C4-2B (cell line): ENCODE measurements around the gene PTK6.
"Not testable (repeated sequence)": the region's sequence is repeated elsewhere in the genome, so short reads cannot be mapped to it uniquely, and the experiment has no call there.

ENCODE experiments used
- H3K27ac ChIP-seq: fragments of 450-650 bp; 2 replicates; pipeline ENCODE4 v1.5.1; 2017
- ZFX ChIP-seq: fragments of 450-650 bp; IDR thresholded peaks from 2 replicates; pipeline ENCODE4 v1.6.1; 2017
- TF ChIP-seq, protein P1 (sequence below): fragments of 450-650 bp; conservative IDR thresholded peaks from 2 replicates; pipeline ENCODE4 v1.5.1; 2017; ENCODE audit warnings: mild to moderate bottlenecking

PTK6 gene

DNA sequence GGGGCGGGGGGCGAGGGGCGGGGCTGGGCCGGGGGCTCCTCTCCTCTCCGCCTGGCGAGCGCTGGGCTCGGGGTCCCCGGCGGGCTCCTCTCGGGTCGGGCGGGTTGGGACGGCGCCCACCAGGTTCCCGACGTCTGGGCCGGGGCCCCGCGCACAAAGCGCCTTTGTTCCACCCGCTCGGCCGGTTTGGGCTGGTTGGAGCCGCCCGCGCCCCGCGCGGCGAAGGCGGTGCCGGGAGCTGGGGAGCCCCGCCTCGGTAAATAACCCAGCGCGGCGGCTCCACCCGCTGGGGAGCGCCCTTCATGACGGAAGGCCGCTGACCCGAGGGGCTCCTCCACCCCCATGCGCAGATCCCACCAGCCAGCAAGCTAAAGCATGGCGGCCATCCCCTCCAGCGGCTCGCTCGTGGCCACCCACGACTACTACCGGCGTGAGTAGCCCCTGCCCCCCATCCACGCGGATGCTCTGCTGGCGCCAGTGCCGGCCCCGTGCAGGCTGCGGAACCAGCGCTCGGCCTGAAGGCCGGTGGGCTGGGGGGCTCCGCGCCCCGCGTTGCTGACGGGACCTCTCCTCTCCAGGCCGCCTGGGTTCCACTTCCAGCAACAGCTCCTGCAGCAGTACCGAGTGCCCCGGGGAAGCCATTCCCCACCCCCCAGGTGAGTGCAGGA lies 16.1 kb downstream of the PTK6 start:
- H3K27ac ChIP-seq, result peak overlapping the region; percentile 90
- peak; percentile 32; the same call in 1 of the 2 replicates for TF ChIP-seq ZFX
- TF ChIP-seq, protein P1, sequence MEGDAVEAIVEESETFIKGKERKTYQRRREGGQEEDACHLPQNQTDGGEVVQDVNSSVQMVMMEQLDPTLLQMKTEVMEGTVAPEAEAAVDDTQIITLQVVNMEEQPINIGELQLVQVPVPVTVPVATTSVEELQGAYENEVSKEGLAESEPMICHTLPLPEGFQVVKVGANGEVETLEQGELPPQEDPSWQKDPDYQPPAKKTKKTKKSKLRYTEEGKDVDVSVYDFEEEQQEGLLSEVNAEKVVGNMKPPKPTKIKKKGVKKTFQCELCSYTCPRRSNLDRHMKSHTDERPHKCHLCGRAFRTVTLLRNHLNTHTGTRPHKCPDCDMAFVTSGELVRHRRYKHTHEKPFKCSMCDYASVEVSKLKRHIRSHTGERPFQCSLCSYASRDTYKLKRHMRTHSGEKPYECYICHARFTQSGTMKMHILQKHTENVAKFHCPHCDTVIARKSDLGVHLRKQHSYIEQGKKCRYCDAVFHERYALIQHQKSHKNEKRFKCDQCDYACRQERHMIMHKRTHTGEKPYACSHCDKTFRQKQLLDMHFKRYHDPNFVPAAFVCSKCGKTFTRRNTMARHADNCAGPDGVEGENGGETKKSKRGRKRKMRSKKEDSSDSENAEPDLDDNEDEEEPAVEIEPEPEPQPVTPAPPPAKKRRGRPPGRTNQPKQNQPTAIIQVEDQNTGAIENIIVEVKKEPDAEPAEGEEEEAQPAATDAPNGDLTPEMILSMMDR, result no peak

DNA sequence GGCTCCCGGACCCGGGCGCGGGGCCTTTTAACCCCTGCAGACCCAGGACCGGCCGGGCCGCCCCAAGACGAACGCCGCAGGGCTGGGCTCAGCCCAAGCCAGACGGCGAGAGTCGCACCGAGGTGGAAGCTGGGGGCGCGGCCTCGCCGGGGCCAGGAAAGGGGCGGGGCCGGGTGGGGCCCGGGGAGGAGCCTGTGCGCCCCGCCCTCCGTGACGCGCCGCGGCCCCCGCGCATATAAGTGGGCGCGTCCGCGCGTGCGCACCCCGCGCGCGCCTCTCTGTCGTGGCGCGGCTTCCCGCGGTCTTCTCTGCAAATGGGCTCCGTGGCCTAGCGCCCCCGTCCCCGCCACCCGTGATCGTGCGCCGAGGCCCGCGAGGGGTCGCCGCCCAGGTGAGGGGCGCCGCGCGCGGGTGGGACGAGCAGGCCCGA lies 16.7 kb downstream of the PTK6 start, which contains the start of gene PPDPF:
Gene PPDPF (plus strand): TSS at position 262 of the 430 bp plus-strand sequence. CDS start 544 bp downstream, outside the sequence.
- peak within 1 kb of the TSS; percentile 90 for H3K27ac ChIP-seq
- peak; percentile 57; the same call in 1 of the 2 replicates for TF ChIP-seq ZFX
- TF ChIP-seq, protein P1, result no peak

DNA sequence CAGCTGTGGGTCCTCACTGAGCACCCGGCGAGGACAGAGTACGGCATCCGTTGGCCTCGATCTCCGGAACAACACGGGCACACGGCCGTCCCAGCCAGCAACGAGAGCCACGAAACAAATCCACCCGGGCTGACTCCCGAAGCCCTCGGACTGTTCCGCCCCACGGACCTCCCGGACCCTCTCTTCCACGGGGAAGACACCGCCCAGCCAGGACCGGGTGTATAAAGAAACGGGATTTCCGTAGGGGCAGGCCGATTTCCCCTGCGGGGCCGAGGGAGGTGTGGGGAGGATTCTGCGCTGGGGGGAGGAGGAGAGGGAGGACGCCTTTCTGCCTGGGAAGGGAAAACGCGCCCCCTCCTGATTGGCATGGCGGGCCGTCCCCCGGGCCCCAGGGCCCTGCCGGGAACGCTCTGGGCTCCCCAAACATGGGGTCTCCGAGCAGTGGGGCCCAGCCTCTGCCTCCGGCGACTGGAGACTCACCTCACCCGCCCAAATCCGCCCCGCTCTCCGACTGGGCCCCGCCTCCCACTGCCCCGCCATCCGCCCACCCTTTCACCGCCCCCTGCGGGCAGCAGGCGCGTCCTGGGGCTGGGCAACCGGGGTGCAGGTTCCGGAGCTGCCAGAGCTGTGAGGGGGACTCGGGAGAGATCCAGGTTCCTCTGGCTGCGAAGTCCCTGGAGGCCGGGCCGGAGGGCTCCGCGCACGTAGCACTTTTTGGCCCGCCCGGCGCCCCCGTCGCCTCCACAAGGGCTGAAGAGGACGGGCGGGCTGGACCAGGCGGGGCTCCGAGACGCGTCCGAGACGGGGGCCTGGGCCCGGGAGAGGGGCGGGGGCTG lies 17.3 kb downstream of the PTK6 start:
- H3K27ac ChIP-seq, result peak overlapping the region; percentile 90
- TF ChIP-seq, protein P1, result no peak; the same call in 1 of the 2 replicates
- no peak for TF ChIP-seq ZFX

GRCh38 chr20:63518946-63519667 lies 18.1 kb downstream of the PTK6 start:
- TF ChIP-seq, protein P1, result no peak
- no peak for TF ChIP-seq ZFX
- no peak overlapping the region for H3K27ac ChIP-seq

DNA sequence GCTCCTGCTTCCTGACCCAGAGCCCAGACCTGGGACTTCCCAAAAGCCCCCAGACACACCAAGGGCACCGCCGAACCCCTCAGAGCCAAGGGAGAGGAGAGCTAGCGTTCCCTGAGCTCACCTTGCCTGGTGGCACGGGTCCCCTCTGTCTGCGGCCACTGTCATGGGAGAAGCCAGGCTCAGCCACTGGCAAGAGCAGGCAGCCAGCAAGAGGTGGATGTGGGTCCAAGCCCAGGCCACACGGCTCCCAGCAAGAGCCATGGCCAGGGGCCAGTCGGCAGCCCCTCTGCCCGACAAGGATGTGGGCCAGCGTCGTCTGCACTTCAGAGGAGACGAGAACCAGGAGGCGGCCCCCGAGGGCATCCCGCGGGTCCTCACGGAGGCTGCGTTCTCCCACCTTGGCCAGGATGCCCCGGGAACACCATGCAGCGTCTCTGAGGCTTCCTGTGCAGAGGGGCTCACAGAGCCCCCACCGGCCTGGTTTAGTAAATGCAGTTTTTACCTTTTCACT lies 18.8 kb downstream of the PTK6 start:
- no peak for TF ChIP-seq ZFX
- TF ChIP-seq, protein P1, result no peak
- no peak overlapping the region for H3K27ac ChIP-seq

DNA sequence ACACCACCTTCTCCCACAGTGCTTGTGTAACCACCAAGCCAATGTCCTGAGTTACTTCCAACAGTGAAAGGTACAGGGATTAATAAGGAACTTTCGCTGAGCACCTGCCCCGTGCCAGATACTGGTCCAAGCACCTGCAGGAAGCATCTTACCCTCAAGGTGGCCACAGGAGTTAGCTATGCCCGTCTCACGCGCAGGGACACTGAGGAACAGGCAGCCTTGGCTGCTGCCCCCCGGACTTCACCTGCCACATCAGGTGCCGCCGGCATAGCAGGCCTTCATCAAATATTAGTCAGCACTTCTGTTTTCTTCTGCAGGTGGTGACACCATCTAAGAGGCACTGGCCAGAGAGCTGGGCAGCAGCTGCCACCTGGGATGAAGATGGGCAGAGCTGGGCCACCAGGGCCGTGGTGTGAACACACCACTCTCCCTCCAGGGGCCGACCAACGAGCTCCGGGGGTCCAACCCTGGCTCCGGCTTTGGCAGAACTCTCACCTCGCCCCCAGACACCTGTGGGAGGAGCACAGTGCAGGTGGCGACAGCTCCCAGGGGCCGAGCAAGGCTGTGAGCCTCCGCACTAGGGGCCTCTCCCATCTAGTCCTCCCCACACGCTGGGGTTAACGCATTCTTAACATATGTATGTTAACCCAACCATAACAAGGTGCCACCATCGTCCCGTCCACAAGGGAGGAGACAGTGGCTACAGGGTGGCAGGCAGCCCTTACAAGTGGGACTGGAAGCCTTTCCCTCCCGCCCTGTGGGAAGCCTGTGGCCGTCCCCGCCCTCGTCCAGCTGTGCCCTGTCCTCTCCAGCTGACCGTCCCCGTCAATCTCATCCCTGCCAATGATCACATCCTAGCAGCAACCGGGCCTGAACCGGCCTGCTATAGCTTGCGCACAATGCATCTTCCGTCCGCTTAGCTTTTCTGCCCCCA lies 19.5 kb downstream of the PTK6 start:
- TF ChIP-seq, protein P1, result no peak
- H3K27ac ChIP-seq, result no peak overlapping the region

- not testable (repeated sequence) for H3K27ac ChIP-seq
These were observed 22.7 kb downstream of the PTK6 start for GRCh38 chr20:63514520-63514919.
